Osteocyte (in vitro differentiated cells): ENCODE measurements around the gene MRPL9. TPM values are rescaled to one million over a fixed set of nuclear protein-coding genes. Genes with fewer than 3 reads are reported as not detected.
A peak's percentile ranks its signal among the peaks of the same experiment; 100 is the strongest.

Source experiments
- DNase-seq: peaks from one replicate; pipeline ENCODE4 v3.0.0; 2021; ENCODE audit warnings: mixed read lengths; ENCODE audit not compliant: unreplicated experiment; ENCODE audit errors: extremely low spot score
- H3K27ac Mint-ChIP-seq: one replicate; pipeline ENCODE4 v1.8.0; 2021; ENCODE audit warnings: mild to moderate bottlenecking, mixed read lengths; ENCODE audit not compliant: unreplicated experiment
- H3K27me3 Mint-ChIP-seq: one replicate; pipeline ENCODE4 v1.8.0; 2021; ENCODE audit warnings: mixed read lengths; ENCODE audit not compliant: unreplicated experiment
- H3K36me3 Mint-ChIP-seq: one replicate; pipeline ENCODE4 v1.8.0; 2021; ENCODE audit warnings: mixed read lengths; ENCODE audit not compliant: unreplicated experiment
- H3K4me1 Mint-ChIP-seq: one replicate; pipeline ENCODE4 v1.8.0; 2021; ENCODE audit warnings: mixed read lengths; ENCODE audit not compliant: unreplicated experiment
- H3K4me3 Mint-ChIP-seq: one replicate; pipeline ENCODE4 v1.8.0; 2021; ENCODE audit warnings: mild to moderate bottlenecking, moderate library complexity, mixed read lengths; ENCODE audit not compliant: unreplicated experiment
- H3K9me3 Mint-ChIP-seq: one replicate; pipeline ENCODE4 v1.8.0; 2021; ENCODE audit warnings: mixed read lengths; ENCODE audit not compliant: unreplicated experiment
- total RNA-seq: library from RNA; stranded (reverse); gene quantifications from 2 replicates; pipeline ENCODE4 v1.2.1, GENCODE V29; 2021
- TF ChIP-seq, protein P1 (sequence below): fragments of 200-600 bp; sonication (generic); IDR thresholded peaks from 2 replicates; pipeline ENCODE4 v1.5.0; 2021; ENCODE audit warnings: antibody characterized with exemption, mild to moderate bottlenecking, moderate library complexity

The MRPL9 gene
- total RNA-seq, 1 donor from 2014 or later: 67.4 TPM

DNA sequence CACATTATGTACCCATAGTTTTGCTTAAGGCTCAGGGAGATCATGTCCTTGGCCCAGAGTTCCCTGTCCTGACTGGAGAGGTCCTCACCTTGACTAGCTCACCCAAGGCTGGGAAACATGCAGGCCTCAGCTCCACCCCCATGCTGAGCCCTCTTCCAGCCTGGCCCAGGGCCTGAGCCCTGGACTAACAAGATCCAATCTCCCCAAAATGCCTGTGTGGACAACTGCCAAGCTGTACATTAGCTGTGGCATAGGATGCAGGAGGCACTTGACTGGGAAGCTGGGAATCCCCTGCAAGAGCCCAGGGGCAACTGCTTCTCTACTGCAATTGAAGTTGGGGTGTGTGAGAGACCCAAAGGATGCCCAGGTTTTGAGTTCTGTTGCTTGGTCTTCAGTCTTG, 39.9 kb upstream of the MRPL9 start:
- H3K27me3 Mint-ChIP-seq: peaks cover 73% of the 10 kb centered on the region
- no peaks in the 10 kb centered on the region for H3K4me1 Mint-ChIP-seq
- H3K9me3 Mint-ChIP-seq: no peaks in the 10 kb centered on the region
- DNase-seq: no peak
- H3K27ac Mint-ChIP-seq: no peak overlapping the region
- no peak overlapping the region for H3K4me3 Mint-ChIP-seq
- H3K36me3 Mint-ChIP-seq: no peaks in the 10 kb centered on the region
- TF ChIP-seq, protein P1, sequence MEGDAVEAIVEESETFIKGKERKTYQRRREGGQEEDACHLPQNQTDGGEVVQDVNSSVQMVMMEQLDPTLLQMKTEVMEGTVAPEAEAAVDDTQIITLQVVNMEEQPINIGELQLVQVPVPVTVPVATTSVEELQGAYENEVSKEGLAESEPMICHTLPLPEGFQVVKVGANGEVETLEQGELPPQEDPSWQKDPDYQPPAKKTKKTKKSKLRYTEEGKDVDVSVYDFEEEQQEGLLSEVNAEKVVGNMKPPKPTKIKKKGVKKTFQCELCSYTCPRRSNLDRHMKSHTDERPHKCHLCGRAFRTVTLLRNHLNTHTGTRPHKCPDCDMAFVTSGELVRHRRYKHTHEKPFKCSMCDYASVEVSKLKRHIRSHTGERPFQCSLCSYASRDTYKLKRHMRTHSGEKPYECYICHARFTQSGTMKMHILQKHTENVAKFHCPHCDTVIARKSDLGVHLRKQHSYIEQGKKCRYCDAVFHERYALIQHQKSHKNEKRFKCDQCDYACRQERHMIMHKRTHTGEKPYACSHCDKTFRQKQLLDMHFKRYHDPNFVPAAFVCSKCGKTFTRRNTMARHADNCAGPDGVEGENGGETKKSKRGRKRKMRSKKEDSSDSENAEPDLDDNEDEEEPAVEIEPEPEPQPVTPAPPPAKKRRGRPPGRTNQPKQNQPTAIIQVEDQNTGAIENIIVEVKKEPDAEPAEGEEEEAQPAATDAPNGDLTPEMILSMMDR: no peak

DNA sequence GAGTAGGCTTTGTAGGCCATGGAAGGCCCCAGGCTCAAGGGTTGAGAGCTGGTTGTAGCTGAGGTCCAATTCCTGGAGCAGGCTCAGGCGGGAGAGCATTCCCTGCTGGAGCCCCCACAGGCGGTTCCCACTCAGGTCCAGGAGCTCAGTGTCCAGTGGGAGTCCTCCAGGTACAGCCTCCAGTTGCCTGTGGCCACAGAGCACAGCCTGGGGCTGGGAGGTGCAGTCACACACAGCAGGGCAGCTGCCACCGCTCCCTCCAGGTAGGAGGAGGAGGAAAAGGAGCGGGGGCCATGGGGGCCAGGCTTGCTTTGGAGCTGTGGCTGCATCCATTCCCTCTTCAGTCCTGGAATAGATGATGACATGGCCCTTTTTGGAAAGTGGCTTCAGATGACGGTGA, 39.1 kb upstream of the MRPL9 start:
- TF ChIP-seq, protein P1: no peak
- DNase-seq: peak; percentile 82
- Mint-ChIP-seq H3K27ac (no peak overlapping the region), H3K4me1 (no peaks in the 10 kb centered on the region), H3K27me3 (peaks cover 65% of the 10 kb centered on the region), H3K9me3 (no peaks in the 10 kb centered on the region), H3K36me3 (no peaks in the 10 kb centered on the region), H3K4me3 (no peak overlapping the region)

DNA sequence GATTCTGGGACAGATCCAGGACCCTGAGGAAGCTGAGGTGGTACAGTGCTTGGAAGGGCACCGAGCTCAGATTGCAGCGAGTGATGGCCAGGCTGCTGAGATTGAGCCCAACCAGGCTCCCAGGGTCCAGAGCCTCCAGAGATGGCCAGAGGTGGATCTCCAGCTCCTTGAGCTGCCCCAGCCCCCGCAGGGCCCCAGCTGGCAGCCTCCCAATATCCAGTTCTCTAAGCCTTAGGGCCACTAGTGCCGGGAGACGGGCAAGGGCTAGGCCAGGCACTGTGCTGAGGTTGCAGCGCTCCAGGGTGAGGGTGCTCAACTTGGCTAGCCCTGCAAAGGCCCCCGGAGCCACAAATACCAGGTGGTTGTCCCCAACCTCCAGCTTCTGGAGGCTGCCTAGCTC, 38.5 kb upstream of the MRPL9 start:
- no peaks in the 10 kb centered on the region for H3K9me3 Mint-ChIP-seq
- no peak overlapping the region for H3K27ac Mint-ChIP-seq
- no peak overlapping the region for H3K4me3 Mint-ChIP-seq
- H3K36me3 Mint-ChIP-seq: no peaks in the 10 kb centered on the region
- no peak for DNase-seq
- peaks cover 60% of the 10 kb centered on the region for H3K27me3 Mint-ChIP-seq
- TF ChIP-seq, protein P1: no peak
- H3K4me1 Mint-ChIP-seq: no peaks in the 10 kb centered on the region

DNA sequence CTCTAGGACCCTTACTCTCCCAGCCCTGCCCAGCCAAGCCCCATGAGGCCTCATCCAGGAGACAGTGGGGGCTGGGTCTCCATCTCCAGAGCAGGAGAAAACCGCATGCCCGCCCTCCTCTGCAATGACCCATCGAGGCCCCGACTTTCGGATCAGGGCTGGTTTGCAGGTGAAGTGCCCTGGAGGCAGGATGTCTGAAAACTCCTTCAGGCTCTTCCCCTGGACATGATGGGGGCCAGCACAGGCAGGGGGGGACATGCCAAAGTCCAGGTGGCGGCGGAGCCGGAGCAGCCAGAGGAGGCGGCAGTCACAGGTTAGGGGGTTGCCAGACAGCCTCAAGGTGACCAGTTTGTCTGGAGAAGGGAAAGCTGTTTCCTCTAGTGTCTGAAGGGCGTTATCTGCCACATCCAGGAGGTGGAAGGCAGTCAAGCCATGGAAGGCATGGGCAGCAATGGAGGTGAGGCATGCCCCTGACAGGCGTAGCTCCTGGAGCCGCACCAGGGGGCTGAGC, 38.1 kb upstream of the MRPL9 start:
- Mint-ChIP-seq H3K36me3 (no peaks in the 10 kb centered on the region), H3K9me3 (no peaks in the 10 kb centered on the region), H3K4me1 (no peaks in the 10 kb centered on the region), H3K27ac (no peak overlapping the region), H3K27me3 (peaks cover 56% of the 10 kb centered on the region), H3K4me3 (no peak overlapping the region)
- DNase-seq: peak; percentile 76
- TF ChIP-seq, protein P1: no peak

DNA sequence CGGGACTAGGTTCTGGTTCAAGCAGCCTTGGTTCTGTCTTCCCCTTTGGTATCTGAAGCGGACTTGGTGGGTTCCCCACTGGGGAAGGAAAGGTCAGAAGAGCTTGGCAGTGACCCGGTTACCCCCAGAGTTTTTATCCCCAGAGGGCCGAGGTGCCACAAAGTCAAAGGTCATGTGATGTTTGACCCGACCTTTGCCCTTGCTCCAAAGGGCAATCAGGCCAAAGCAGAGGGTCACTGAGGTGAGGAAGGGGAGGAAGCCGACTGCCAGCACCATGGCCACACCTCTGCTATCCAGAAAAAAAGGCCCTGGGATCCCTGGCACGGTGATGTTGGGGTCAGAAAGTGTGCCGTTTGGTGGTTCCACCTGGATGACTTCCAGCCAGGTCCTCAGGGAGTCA, 37.5 kb upstream of the MRPL9 start:
- no peak overlapping the region for H3K27ac Mint-ChIP-seq
- no peaks in the 10 kb centered on the region for H3K4me1 Mint-ChIP-seq
- TF ChIP-seq, protein P1: no peak
- H3K27me3 Mint-ChIP-seq: peaks cover 52% of the 10 kb centered on the region
- DNase-seq: no peak
- H3K9me3 Mint-ChIP-seq: no peaks in the 10 kb centered on the region
- no peak overlapping the region for H3K4me3 Mint-ChIP-seq
- H3K36me3 Mint-ChIP-seq: no peaks in the 10 kb centered on the region
